ENCODE measurements around the gene KCNJ15.

DNA sequence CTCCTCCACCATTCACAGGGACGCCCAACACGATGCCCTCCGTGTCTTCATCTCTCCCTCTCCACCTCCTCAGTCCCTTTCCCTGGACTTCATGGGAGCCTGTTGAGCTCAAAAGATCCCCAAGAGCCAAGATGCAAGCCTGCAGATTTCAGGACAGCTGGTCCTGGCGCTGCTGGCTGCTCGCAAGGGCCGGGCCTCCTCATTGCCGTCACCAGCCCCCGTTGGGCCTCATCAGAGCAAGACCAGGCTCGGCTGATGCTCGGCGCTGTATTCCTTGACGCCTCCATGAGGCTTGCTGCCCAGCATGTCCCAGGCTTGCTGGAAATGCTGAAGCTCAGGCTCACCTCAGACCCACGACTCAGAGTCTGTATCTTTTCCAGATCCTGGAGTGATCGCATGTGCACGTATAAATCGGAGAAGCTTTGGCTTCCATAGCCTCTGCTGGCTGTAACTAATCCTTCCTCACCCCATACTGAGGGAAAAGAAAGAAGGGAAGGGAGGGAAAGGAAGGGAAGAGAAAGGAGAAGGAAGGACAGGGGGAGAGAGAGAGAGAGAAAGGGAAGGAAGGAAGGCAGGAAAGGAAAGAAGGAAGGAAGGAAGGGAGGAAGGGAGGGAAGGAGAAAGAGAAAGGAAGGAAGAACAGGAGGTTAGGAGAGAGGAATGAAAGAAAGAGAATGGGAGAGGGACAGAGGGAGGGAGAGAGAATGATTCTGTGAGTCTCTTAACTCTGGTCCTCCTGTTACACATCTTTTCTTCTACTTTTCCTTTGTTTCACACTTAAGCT, 94.6 kb downstream of the KCNJ15 start:
- TF ChIP-seq, protein P1, sequence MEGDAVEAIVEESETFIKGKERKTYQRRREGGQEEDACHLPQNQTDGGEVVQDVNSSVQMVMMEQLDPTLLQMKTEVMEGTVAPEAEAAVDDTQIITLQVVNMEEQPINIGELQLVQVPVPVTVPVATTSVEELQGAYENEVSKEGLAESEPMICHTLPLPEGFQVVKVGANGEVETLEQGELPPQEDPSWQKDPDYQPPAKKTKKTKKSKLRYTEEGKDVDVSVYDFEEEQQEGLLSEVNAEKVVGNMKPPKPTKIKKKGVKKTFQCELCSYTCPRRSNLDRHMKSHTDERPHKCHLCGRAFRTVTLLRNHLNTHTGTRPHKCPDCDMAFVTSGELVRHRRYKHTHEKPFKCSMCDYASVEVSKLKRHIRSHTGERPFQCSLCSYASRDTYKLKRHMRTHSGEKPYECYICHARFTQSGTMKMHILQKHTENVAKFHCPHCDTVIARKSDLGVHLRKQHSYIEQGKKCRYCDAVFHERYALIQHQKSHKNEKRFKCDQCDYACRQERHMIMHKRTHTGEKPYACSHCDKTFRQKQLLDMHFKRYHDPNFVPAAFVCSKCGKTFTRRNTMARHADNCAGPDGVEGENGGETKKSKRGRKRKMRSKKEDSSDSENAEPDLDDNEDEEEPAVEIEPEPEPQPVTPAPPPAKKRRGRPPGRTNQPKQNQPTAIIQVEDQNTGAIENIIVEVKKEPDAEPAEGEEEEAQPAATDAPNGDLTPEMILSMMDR (IDR thresholded peaks at IDR 0.05 in 2 of 3, conservative IDR thresholded peaks at IDR 0.05 in 1 of 3; ENCODE audit: borderline replicate concordance in 1 of 3, insufficient read depth in 1 of 3, low read depth in 2 of 3, low read length in 2 of 3): no peak
- no peak for TF ChIP-seq SP1 (IDR thresholded peaks at IDR 0.05; ENCODE audit: low read depth)
- TF ChIP-seq POLR2AphosphoS5 (IDR thresholded peaks at IDR 0.05; ENCODE audit: low read depth, low read length): no peak
- TF ChIP-seq, protein P2, sequence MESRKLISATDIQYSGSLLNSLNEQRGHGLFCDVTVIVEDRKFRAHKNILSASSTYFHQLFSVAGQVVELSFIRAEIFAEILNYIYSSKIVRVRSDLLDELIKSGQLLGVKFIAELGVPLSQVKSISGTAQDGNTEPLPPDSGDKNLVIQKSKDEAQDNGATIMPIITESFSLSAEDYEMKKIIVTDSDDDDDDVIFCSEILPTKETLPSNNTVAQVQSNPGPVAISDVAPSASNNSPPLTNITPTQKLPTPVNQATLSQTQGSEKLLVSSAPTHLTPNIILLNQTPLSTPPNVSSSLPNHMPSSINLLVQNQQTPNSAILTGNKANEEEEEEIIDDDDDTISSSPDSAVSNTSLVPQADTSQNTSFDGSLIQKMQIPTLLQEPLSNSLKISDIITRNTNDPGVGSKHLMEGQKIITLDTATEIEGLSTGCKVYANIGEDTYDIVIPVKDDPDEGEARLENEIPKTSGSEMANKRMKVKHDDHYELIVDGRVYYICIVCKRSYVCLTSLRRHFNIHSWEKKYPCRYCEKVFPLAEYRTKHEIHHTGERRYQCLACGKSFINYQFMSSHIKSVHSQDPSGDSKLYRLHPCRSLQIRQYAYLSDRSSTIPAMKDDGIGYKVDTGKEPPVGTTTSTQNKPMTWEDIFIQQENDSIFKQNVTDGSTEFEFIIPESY (IDR thresholded peaks at IDR 0.05; ENCODE audit: extremely low read depth, insufficient replicate concordance, low read length): no peak
- no peak for TF ChIP-seq POLR2A (IDR thresholded peaks at IDR 0.05; ENCODE audit: borderline replicate concordance, extremely low read depth, insufficient read depth, insufficient read length)
- no peak for TF ChIP-seq EZH2 (IDR thresholded peaks at IDR 0.05)
- TF ChIP-seq ZNF274 (IDR thresholded peaks at IDR 0.05; ENCODE audit: low read depth, low read length): no peak
- no peak for TF ChIP-seq JUND (IDR thresholded peaks at IDR 0.05)
- no peak for TF ChIP-seq MAX (IDR thresholded peaks at IDR 0.05)
- no peak for TF ChIP-seq SIN3A (IDR thresholded peaks at IDR 0.05; ENCODE audit: low read depth)
- TF ChIP-seq EZH2phosphoT487 (IDR thresholded peaks at IDR 0.05; ENCODE audit: borderline replicate concordance): no peak
- TF ChIP-seq, protein P3, sequence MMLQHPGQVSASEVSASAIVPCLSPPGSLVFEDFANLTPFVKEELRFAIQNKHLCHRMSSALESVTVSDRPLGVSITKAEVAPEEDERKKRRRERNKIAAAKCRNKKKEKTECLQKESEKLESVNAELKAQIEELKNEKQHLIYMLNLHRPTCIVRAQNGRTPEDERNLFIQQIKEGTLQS (IDR thresholded peaks at IDR 0.05): no peak
- no peak for TF ChIP-seq ZFX (IDR thresholded peaks at IDR 0.05)
- TF ChIP-seq RAD21 (IDR thresholded peaks at IDR 0.05; ENCODE audit: low read depth): no peak

All from HCT116 (cell line).